NCI-H1694 treated with DMSO at 0.1 percent for 48 hours (cell line): ENCODE measurements around the gene BCAS4.
A peak's percentile ranks its signal among the peaks of the same experiment; 100 is the strongest.

Experiments used
- DNase-seq: peaks from one replicate; lab custom pipeline; 2025; lab: John Stamatoyannopoulos, UW

The BCAS4 gene

DNA sequence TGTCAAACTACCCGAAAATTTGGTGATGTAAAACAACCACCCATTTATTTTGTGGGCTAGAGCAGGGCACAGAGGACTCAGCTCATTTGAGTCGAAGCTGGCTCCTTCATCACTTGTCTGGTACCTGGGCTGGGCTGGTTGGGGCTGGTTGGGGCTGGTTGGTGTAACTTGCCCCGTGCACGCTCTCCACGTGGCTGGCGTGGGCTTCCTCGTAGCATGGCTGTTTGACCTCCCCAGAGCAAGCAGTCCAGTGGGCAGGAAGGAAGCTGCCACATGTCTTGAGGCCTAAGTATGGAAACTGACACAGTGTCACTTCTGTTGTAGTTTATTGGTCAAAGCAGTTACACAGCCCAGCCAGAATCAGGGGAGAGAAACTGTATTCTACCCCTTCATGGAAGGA, 27.1 kb downstream of the BCAS4 start:
- DNase-seq = no peak

DNA sequence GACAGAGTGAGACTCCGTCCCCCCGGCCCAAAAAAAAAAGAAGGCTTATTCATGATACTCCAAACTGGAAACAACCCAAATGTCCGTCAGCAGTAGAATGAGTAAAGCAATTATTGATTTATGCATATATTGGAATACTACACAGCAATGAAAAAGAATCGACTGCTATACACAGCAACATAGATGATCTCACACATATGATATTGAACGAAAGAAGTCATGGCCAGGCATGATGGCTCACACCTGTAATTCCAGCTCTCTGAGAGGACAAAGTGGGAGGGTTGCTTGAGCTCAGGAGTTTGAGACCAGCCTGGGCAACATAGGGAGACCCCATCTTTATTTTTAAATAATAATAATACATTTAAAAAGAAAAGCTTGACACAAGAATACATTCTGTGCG, 28.5 kb downstream of the BCAS4 start:
- DNase-seq = no peak

- no peak for DNase-seq
These were observed 29.3 kb downstream of the BCAS4 start for GRCh38 chr20:50824137-50824536.

DNA sequence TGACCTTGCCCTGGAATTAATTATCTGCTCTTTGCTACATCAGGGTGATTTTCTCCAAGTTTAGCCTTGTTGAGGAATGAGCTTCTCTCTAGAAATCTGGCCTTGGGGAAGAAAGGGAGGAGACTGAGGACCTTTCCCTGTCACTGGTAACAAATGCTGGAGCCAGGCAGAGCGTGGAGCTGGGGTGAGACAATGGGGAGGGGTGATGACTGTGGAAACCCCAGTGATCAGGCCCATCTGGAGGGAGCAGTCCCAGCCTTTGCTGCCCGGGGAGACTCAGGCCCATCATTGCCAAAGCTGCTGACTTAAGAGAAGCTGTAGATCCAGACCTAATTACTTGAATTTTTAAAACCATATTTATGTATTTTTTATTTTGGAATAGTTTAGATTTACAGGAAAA, 31.3 kb downstream of the BCAS4 start:
- DNase-seq = no peak

GRCh38 chr20:50828363-50829136, 33.7 kb downstream of the BCAS4 start:
- no peak for DNase-seq

DNA sequence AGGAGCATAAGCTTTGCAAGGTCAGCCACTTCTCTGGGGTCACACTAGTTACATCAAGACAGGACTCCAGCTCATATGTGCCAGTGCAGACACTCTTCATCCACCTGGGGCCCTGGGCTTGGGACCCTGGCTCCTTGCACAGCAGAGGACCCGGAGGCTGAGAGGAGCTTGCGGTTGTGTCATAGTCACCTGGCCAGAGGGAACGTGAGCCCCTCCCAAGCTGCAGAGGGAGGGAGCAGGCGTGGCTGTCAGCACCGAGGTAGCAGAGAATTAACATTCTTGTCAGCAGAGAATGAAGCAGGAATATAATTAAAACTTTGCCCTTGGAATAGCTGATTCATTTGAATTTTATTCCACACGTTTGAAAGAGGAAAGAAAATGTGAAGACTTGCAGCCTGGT, 36.8 kb downstream of the BCAS4 start:
- no peak for DNase-seq

DNA sequence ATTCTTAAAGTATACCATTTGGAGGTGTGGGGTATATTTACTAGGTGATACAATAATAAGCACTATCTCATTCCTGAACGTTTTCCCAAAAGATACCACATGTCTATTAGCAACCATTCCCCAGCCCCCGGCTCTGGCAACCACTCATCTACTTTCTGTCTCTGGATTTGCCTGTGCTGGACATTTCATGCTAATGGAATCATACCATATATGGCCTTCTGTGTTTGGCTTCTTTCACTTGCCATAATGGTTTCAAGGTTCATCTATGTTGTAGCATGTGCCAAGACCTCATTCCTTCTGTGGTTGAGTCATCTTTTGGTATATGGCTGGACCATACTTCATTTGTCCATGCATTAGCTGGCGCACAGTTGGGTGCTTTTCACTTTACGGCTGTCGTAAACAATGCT, 39.7 kb downstream of the BCAS4 start:
- DNase-seq = no peak

DNA sequence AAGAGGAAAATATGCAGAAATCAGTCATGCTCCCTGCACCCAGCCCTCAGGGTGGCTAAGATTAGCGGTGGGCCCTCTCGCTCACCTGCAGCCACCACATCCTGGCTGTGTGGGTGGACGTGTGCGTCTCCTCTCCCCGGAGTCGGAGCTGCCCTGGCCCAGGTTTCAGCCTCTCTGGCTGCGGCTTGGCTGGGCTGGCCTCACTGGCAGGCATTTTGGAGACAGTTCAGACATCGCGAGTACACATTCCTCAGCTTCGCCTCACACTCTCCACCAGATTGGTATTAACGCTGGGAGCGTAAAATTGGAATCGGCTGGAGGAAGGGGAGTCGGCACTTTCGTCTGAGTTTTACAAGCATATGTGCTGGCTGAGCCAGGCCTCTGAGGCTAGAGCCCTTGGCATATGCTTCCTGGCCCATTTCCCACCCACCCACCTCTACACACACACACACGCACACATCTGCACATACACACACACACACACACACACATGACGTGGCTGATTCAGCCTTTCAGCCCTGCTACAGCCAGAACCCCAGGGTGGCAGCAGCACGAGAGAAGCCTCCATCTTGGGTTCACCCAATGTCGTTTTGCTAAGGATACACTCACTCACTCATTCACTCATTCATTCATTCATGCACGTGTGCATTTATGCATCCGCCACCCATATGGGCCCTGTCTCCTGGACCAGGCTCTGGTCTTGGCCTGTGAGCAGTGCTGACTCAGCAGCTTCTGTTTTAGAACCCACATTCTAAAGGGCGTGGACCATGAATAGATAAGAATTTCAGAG, 42.9 kb downstream of the BCAS4 start:
- peak; percentile 52 for DNase-seq

DNA sequence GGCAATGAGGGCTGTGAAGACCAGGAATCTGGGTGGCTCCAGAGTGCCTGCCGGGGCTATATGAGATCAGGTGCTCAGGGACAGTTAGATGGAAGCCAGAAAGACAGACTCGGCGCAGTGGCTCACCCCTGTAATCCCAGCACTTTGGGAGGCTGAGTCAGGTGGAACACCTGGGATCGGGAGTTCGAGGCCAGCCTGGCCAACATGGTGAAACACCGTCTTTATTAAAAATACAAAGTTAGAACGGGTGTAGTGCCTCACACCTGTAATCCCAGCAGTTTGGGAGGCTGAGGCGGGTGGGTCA, 43.4 kb downstream of the BCAS4 start:
- no peak for DNase-seq

DNA sequence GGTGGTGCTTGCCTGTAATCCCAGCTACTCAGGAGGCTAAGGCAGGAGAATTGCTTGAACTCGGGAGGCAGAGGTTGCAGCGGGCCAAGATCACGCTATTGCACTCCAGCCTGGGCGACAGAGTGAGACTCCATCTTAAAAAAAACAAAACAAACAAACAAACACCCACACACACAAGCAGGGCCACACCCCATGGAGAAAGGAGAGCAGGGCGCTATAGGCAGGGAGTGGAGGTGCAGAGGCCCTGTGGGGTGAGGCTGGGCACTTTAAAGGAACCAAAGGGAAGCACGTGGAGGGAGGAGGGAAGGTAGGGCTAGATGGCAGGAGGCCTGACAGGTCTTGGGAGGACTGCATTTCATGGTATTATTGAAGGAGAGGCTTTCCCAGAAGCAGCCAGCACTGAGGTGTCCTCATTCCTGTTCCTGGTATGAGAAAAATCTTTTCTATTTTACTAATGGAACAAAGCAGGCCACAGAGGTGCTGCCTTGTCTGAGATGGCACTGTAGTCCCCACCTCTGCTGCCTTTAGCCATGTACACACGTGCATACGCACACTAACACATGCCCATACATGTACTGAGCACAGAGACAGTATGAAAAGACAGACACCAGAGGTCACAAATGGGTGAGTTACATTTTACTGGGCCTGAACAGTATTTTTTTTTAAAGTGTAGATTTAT, 44.0 kb downstream of the BCAS4 start:
- DNase-seq = no peak

- no peak for DNase-seq
These were observed 48.0 kb downstream of the BCAS4 start for GRCh38 chr20:50842821-50843220.

- DNase-seq = no peak
These were observed 48.7 kb downstream of the BCAS4 start for GRCh38 chr20:50843331-50844276.

DNA sequence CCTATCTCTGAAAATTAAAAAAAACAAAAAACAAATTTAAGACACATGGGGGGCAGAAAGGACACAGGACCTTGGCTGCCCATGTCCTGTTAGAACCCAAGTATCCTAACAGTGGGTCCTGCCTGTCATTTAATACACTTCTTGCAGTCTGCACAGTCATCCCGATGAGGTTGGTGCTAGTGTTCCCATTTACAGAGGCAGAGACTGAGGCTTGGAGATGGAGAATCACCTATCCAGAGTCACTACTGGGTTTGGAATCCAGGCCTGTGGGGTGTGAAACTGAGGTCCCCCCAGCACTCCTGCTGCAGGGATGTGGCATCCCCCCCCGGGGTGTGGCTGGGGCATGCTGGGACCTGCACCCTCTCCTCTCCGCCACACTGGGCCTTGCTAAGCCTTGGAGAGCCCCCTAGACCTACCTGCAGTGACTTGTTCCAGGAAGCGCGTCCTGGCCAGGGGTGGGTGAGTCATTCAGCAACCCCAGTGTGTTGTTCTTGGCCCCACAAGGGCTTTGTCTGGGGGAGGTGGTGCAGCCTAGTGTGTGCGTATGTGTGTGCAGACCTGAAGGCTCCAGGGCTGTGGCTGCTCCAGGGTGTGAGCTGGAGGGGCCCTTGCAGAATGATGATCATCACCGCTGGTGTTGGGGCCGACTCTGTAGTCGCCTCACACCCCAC, 49.7 kb downstream of the BCAS4 start:
- DNase-seq = no peak

DNA sequence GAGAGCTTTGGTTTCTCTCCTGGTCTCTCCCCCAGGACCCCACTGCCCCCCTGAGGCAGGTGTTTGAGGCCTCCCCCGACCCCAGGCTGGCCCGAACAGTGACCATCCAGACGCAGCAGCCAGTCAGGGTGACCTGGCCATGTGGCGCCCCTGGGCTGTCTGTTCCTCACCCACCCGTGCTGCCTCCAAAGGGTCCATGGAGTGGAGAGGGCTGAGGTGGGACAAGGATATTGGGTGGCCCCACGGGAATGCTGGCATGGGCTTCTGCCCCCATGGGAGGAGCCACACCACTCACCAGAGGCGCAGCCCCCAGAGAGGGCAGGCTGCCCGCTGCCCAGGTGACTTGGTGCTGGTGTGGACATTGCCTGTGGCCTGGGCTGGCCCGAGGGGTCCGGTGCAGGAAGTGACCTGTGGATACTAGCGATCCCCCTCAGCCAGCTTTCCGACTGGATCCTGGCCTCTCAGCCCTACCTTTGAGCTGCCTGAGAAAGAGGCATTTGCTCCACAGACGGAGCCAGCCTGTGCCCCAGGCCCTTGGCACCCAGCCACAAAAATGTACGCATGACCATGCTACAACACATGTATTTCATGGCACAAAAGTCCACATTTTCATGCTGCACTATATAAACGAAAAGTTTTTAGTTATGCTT, 50.8 kb downstream of the BCAS4 start:
- no peak for DNase-seq

DNA sequence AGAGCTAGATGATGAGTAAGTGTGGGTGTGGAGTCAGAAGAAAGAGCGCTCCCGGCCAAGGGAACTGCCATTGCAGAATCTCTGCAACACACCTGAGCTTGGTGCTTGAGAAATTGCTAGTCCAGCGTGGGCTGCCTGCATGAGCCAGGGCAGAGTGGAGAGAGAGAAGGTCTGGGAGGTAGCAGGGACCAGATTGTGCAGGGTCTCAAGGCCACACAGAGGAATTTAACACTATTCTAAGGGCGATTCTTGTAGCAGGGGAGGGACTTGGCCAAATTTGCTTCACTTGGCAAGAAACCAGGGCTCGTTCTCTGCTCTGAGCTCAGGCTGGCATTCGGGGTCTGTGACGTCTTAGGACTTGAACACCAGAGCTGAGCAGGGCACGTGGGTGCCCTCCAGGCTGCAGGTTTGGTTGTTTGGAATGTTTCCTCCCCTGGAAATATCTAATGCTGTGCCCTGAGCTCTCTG, 53.5 kb downstream of the BCAS4 start:
- DNase-seq = no peak

GRCh38 chr20:50848846-50849673, 54.2 kb downstream of the BCAS4 start:
- peak; percentile 1 for DNase-seq

- no peak for DNase-seq
These were observed 55.9 kb downstream of the BCAS4 start for GRCh38 chr20:50850721-50851286.

DNA sequence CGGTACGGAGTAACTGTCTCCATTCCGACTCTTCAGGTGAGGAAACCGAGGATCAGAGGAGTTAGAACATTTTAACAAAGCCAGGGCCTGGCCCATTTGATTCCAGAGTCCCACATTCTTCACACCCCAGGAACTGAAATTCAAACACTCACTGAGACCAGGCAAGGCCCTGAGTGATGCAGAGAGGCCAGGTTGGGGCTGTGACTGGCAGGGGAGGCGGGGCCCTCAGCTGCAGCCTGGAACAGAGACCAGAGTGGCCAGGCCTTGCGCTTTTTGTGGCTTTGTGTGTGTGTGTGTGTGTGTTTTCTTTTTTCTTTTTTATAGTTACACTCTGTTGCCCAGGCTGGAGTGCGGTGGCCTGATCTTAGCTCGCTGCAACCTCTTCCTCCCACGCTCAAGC, 57.2 kb downstream of the BCAS4 start:
- DNase-seq = no peak

DNA sequence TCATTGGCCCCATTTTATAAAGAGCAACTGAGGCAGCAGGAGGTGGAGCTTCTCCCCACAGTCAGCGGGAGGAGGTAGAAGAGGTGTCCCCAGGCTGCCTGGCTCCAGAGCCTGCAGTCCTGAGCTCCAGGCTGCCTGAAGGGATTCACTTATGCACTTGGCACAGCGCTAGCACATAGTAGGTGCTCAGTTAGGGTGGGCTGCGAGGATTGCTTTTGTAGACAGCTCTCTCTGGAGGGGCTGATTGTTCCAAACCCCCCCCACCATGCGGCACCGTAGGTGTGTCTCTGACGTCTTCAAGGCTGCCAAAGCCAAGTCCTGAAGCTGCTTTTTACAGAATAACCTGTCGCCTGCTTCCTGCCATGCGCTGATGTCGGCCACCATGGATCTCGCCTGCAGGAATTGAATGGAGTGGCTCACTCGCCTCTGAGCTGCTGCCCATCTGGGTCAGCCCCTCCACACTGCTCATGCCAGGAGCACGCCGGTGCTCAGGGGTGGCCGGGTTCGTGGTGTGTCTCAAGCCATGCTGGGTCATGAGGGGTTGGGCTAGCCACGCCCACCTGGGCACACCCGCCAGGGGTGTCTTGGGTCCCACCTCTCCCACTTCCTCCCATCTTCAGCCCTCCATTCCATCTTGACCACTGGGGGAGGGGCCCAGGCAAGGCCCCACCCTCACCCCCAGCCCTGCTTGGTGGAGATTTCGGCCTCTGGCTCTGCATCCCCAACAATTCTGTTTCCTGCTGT, 59.8 kb downstream of the BCAS4 start:
- DNase-seq = no peak
